PC-9 (cell line): ENCODE data around the gene DHRS7B.

Experiments
- CTCF ChIP-seq: fragments of 200-600 bp; sonication (generic); conservative IDR thresholded peaks from 2 replicates; pipeline ENCODE4 v1.6.1; 2017; ENCODE audit warnings: mixed run types, antibody characterized with exemption, mild to moderate bottlenecking, moderate library complexity
- EZH2 ChIP-seq: fragments of 200-600 bp; sonication (generic); IDR thresholded peaks from 2 replicates; pipeline ENCODE4 v1.8.0; 2017; ENCODE audit warnings: antibody characterized with exemption, low read depth

- TF ChIP-seq CTCF (no peak), EZH2 (no peak)
Measured at GRCh38 chr17:21171309-21171922, 44.7 kb downstream of the DHRS7B start.
